GM12874 (cell line): ENCODE data around the gene TSKS.

ENCODE experiments used
- CTCF ChIP-seq: IDR thresholded peaks from 2 replicates; pipeline ENCODE4 v1.5.1; 2011; ENCODE audit warnings: low read depth, mild to moderate bottlenecking, control low read depth, low read length, moderate library complexity; ENCODE audit not compliant: insufficient read depth

The TSKS gene

GRCh38 chr19:49746206-49746958 lies 16.7 kb downstream of the TSKS start:
- no peak for TF ChIP-seq CTCF

GRCh38 chr19:49744946-49745381 lies 18.1 kb downstream of the TSKS start:
- no peak for TF ChIP-seq CTCF

GRCh38 chr19:49741210-49741844 lies 21.8 kb downstream of the TSKS start:
- TF ChIP-seq CTCF = no peak

GRCh38 chr19:49739933-49740332 lies 23.2 kb downstream of the TSKS start:
- no peak for TF ChIP-seq CTCF

GRCh38 chr19:49739098-49739497 lies 24.0 kb downstream of the TSKS start:
- no peak for TF ChIP-seq CTCF

GRCh38 chr19:49738268-49738667 lies 24.8 kb downstream of the TSKS start:
- TF ChIP-seq CTCF = no peak

GRCh38 chr19:49730166-49730565 lies 32.9 kb downstream of the TSKS start:
- TF ChIP-seq CTCF = no peak
